Keratinocyte (primary cell): ENCODE results near the gene IFT88. TPM values are rescaled to one million over a fixed set of nuclear protein-coding genes. Genes with fewer than 3 reads are reported as not detected.

ENCODE experiments used
- DNase-seq: peaks from one replicate; pipeline ENCODE4 v3.0.0-alpha.2; 2011; ENCODE audit warnings: low read depth, missing footprints, low spot score
- FAIRE-seq: peaks from 2 replicates; lab custom pipeline; 2011; peaks lifted over from hg19 to GRCh38; lab: Jason Lieb, UNC
- H2AFZ ChIP-seq: 2 replicates; pipeline ENCODE4 v1.6.0; 2012; ENCODE audit warnings: low read length, control low read depth, inconsistent platforms; ENCODE audit not compliant: control insufficient read depth
- H3K27ac ChIP-seq: 2 replicates; pipeline ENCODE4 v1.5.1; 2011; ENCODE audit warnings: low read length; ENCODE audit not compliant: control insufficient read depth, insufficient read depth
- H3K27me3 ChIP-seq: 3 replicates; pipeline ENCODE4 v1.6.0; 2011; ENCODE audit warnings: low read length; ENCODE audit not compliant: control insufficient read depth, insufficient read depth; ENCODE audit errors: extremely low read depth
- H3K36me3 ChIP-seq, 2 experiments: 2 replicates in 1 of 2; 3 replicates in 1 of 2; pipeline ENCODE4 v1.5.1; 2011; ENCODE audit warnings: low read length in 2 of 2, mild to moderate bottlenecking in 1 of 2; ENCODE audit not compliant: control insufficient read depth in 2 of 2, insufficient read depth in 2 of 2; ENCODE audit errors: extremely low read depth in 1 of 2
- H3K4me1 ChIP-seq: 3 replicates; pipeline ENCODE4 v1.5.1; 2011; ENCODE audit warnings: low read length; ENCODE audit not compliant: control insufficient read depth, insufficient read depth; ENCODE audit errors: extremely low read depth
- H3K4me2 ChIP-seq: 3 replicates; pipeline ENCODE4 v1.6.0; 2011; ENCODE audit warnings: low read depth, low read length; ENCODE audit not compliant: control insufficient read depth, insufficient read depth; ENCODE audit errors: extremely low read depth
- H3K4me3 ChIP-seq, 3 experiments: fragments of 200-600 bp in 1 of 3; sonication (generic) in 1 of 3; 2 replicates in 2 of 3; 3 replicates in 1 of 3; pipeline ENCODE4 v1.5.1; 2011 to 2016; ENCODE audit warnings: low read length in 3 of 3, mild to moderate bottlenecking in 3 of 3, control low read depth in 2 of 3, inconsistent platforms in 1 of 3, low read depth in 1 of 3, mixed read lengths in 1 of 3, mixed run types in 1 of 3, moderate library complexity in 1 of 3; ENCODE audit not compliant: control insufficient read depth in 2 of 3, insufficient read depth in 2 of 3; ENCODE audit errors: extremely low read depth in 1 of 3
- H3K79me2 ChIP-seq: 2 replicates; pipeline ENCODE4 v1.6.0; 2012; ENCODE audit warnings: low read length; ENCODE audit not compliant: control insufficient read depth, insufficient read depth
- H3K9ac ChIP-seq: 3 replicates; pipeline ENCODE4 v1.6.0; 2011; ENCODE audit warnings: low read length; ENCODE audit not compliant: control insufficient read depth, insufficient read depth; ENCODE audit errors: extremely low read depth
- H3K9me1 ChIP-seq: 3 replicates; pipeline ENCODE4 v1.6.0; 2011; ENCODE audit warnings: low read length; ENCODE audit not compliant: control insufficient read depth, insufficient read depth; ENCODE audit errors: extremely low read depth
- H3K9me3 ChIP-seq: 2 replicates; pipeline ENCODE4 v1.5.1; 2012; ENCODE audit warnings: low read depth, low read length; ENCODE audit not compliant: control insufficient read depth
- H4K20me1 ChIP-seq: 3 replicates; pipeline ENCODE4 v1.6.0; 2011; ENCODE audit warnings: low read length; ENCODE audit not compliant: control insufficient read depth, insufficient read depth; ENCODE audit errors: extremely low read depth
- CTCF ChIP-seq, 3 experiments: IDR thresholded peaks in 1 of 3; conservative IDR thresholded peaks in 1 of 3; optimal IDR thresholded peaks in 1 of 3; 2 replicates in 2 of 3; 3 replicates in 1 of 3; pipeline versions ENCODE3 to v1.5.1; 2011; ENCODE audit warnings: low read length in 3 of 3, mild to moderate bottlenecking in 3 of 3, moderate library complexity in 2 of 3, control low read depth in 1 of 3, inconsistent platforms in 1 of 3; ENCODE audit not compliant: insufficient read depth in 2 of 3; ENCODE audit errors: extremely low read depth in 1 of 3
- EZH2 ChIP-seq: IDR thresholded peaks from one replicate; pipeline ENCODE4 v1.6.1; 2012; ENCODE audit warnings: inconsistent platforms, mild to moderate bottlenecking, low read length, moderate library complexity
- dilution Hi-C: fragments of 300-500 bp; cut with MboI; formaldehyde crosslinking; loops from one replicate; pipeline ENCODE4 v1.7.0; 2020; ENCODE audit warnings: low sequenced_read_pairs; ENCODE audit not compliant: extremely low pct_ligation_motif_present
- polyA plus RNA-seq, 5 experiments: library from polyadenylated mRNA; depleted of rRNA in 3 of 5; stranded (reverse) in 3 of 5; stranded (forward) in 1 of 5; unstranded in 1 of 5; fragments of >200 nt; gene quantifications; 1 replicate in 1 of 5; 2 replicates in 3 of 5; 3 replicates in 1 of 5; pipeline versions ENCODE4 v1.2.1 to v1.2.3, GENCODE V29; 2011 to 2012; ENCODE audit warnings: missing spikeins in 2 of 5, low read depth in 1 of 5, low replicate concordance in 1 of 5

The IFT88 gene
- polyA plus RNA-seq, 1 donor (not counting 4 experiments of a cell fraction or from before 2014, with no cell fraction given): 9.5 TPM

- H3K4me1 ChIP-seq: no peaks in the 10 kb centered on the region
- H3K27ac ChIP-seq: no peak overlapping the region
- DNase-seq (no peak), FAIRE-seq (no peak)
- no peak overlapping the region for H2AFZ ChIP-seq
- no peaks in the 10 kb centered on the region for H3K27me3 ChIP-seq
- H3K9ac ChIP-seq: no peak overlapping the region
- no peaks in the 10 kb centered on the region for H3K79me2 ChIP-seq
- H3K4me3 ChIP-seq: no peak overlapping the region
- TF ChIP-seq EZH2: no peak
- TF ChIP-seq CTCF (optimal IDR thresholded peaks at IDR 0.05 in 1 of 3, IDR thresholded peaks at IDR 0.05 in 1 of 3, conservative IDR thresholded peaks at IDR 0.05 in 1 of 3; ENCODE audit: extremely low read depth in 1 of 3, insufficient read depth in 2 of 3, low read length in 3 of 3): no peak
- no peaks in the 10 kb centered on the region for H4K20me1 ChIP-seq
- H3K9me1 ChIP-seq: no peaks in the 10 kb centered on the region
- dilution Hi-C loops: no loop called here
- H3K9me3 ChIP-seq: peaks cover 2% of the 10 kb centered on the region
- no peak overlapping the region for H3K4me2 ChIP-seq
- H3K36me3 ChIP-seq: peaks cover 0 to 3% of the 10 kb centered on the region in 2 experiments
Measured at GRCh38 chr13:20624213-20624612, 57.3 kb downstream of the IFT88 start.

- Histone ChIP-seq H3K4me1 (peaks cover 9% of the 10 kb centered on the region), H2AFZ (no peak overlapping the region), H3K9me1 (no peaks in the 10 kb centered on the region), H3K4me2 (no peak overlapping the region), H4K20me1 (no peaks in the 10 kb centered on the region), H3K9me3 (no peaks in the 10 kb centered on the region), H3K36me3 (no peaks in the 10 kb centered on the region), H3K27me3 (no peaks in the 10 kb centered on the region), H3K9ac (no peak overlapping the region), H3K4me3 (no peak overlapping the region), H3K27ac (no peak overlapping the region), H3K79me2 (no peaks in the 10 kb centered on the region)
- peak; percentile 11 for DNase-seq
- dilution Hi-C loops: no loop called here
- peak; percentile 51 for FAIRE-seq
- TF ChIP-seq CTCF (optimal IDR thresholded peaks at IDR 0.05 in 1 of 3, IDR thresholded peaks at IDR 0.05 in 1 of 3, conservative IDR thresholded peaks at IDR 0.05 in 1 of 3; ENCODE audit: extremely low read depth in 1 of 3, insufficient read depth in 2 of 3, low read length in 3 of 3) (no peak), EZH2 (no peak)
Measured at GRCh38 chr13:20633802-20634201, 66.8 kb downstream of the IFT88 start.
